Fibroblast of the aortic adventitia (primary cell): ENCODE measurements around the gene TOM1L2. TPM values are rescaled to one million over a fixed set of nuclear protein-coding genes. Genes with fewer than 3 reads are reported as not detected.
"Not testable (repeated sequence)": the region's sequence is repeated elsewhere in the genome, so short reads cannot be mapped to it uniquely, and the experiment has no call there.

Experiments
- DNase-seq: peaks from one replicate; pipeline ENCODE4 v3.0.0-alpha.2; 2010; ENCODE audit warnings: low read depth
- H3K4me3 ChIP-seq: 2 replicates; pipeline ENCODE4 v1.5.1; 2011; ENCODE audit warnings: low read depth, mild to moderate bottlenecking, control low read depth, low read length, moderate library complexity
- total RNA-seq: library from RNA; depleted of rRNA; stranded (reverse); fragments of >200 nt; gene quantifications from 2 replicates; pipeline ENCODE4 v1.2.3, GENCODE V29; 2012; ENCODE audit warnings: low replicate concordance
- TF ChIP-seq, protein P1 (sequence below): IDR thresholded peaks from 2 replicates; pipeline ENCODE4 v1.5.1; 2011; ENCODE audit warnings: mild to moderate bottlenecking, low read length, control low read depth, inconsistent platforms; ENCODE audit not compliant: insufficient read depth

The TOM1L2 gene
- total RNA-seq, 1 donor = 40.3 TPM

DNA sequence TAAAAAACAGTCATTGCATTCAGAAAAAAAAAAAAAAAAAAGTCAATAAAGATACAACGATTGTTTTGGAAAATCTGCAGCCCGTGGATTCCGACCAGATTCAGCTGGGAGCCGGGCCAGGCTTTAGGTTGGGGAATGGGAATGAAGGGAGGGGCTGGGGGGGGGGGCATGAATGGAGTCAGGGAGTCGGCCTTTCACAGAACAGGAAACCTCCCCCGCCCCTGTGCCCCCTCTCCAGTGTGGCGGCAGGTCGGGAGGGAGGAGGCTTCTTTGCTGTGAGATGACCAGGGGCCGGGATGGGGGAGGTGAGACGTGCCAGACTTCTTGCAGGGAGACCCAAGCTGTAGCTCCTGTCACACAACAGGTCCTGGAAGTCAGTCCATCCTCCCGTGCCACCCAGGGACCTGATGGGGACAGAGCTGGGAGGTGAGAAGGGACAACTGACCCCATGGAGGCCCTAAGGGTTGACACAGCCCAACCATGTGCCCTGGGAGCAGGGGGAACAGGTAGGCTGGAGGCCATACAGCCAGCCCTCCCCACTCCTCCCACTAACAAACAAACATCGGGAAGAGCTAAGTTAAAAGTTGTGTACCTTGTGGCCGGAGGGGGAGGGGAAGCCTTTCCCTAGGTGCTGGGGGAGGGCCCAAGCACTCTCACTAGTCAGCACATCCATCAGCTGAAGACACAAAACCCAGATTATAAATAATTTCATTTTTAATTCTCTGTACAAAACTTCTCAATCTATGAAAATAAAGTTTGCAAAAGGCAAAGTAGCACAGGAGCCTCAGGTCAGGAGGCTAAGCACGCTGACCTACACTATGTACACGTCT, 160.6 kb downstream of the TOM1L2 start:
- TF ChIP-seq, protein P1, sequence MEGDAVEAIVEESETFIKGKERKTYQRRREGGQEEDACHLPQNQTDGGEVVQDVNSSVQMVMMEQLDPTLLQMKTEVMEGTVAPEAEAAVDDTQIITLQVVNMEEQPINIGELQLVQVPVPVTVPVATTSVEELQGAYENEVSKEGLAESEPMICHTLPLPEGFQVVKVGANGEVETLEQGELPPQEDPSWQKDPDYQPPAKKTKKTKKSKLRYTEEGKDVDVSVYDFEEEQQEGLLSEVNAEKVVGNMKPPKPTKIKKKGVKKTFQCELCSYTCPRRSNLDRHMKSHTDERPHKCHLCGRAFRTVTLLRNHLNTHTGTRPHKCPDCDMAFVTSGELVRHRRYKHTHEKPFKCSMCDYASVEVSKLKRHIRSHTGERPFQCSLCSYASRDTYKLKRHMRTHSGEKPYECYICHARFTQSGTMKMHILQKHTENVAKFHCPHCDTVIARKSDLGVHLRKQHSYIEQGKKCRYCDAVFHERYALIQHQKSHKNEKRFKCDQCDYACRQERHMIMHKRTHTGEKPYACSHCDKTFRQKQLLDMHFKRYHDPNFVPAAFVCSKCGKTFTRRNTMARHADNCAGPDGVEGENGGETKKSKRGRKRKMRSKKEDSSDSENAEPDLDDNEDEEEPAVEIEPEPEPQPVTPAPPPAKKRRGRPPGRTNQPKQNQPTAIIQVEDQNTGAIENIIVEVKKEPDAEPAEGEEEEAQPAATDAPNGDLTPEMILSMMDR = no peak
- no peak for DNase-seq
- no peak overlapping the region for H3K4me3 ChIP-seq

DNA sequence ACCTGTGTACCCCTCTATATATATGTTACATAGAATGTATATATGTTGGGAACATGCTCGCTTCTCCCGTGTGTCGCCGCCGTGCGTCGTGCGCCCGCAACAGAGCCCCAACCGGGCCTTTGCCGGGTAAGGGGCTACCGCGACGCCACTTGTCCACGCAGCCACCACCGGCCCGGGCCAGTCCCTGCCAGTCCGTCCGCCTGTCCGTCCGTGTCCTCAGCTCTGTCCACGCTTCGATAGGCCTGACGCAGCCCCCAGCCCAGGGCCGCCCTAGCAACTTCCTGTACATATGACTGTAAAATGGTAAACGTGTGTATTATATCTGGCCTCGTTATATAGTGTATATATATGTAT, 161.3 kb downstream of the TOM1L2 start:
- TF ChIP-seq, protein P1 = no peak
- DNase-seq = no peak
- no peak overlapping the region for H3K4me3 ChIP-seq

DNA sequence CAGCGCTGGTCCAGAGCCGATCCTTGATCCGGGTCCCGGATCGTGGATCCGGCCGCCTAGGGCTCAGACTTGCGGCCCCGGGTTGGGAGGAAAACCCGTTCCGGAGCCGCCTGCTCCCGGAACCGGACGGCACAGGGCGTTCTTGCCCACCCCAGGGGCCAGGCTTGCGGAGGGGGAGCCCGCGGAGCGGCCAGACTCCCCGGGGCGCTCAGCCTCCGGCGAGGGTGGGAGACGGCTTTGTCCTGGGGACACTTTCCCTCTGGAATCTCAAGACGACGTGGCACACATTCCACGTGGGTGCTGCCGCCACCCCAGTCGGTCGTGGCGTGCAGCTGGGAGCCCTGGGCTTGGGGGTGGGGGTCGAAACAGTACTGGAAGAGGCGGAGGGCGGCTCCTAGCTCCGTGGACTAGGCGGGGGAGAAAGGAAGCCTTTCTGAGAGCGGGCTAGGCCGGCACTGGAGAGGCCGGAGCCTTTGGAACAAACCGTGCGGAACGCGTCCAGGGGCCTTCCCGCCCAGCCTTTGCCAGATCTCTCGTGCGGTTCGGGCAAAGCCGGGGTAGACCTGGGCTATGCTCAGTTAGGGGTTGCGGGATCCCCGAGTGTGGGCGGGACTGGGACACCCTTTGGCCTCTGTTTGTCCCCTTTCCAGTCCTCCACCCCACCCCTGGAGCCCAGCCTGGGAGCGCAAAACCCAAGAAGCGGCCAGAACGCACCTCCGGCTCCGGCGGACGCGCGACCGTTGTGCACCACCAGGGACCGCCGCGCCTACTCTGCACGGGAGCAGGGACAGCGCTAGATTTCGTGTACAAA, 161.9 kb downstream of the TOM1L2 start:
- peak; percentile 37 for DNase-seq
- H3K4me3 ChIP-seq = no peak overlapping the region

DNA sequence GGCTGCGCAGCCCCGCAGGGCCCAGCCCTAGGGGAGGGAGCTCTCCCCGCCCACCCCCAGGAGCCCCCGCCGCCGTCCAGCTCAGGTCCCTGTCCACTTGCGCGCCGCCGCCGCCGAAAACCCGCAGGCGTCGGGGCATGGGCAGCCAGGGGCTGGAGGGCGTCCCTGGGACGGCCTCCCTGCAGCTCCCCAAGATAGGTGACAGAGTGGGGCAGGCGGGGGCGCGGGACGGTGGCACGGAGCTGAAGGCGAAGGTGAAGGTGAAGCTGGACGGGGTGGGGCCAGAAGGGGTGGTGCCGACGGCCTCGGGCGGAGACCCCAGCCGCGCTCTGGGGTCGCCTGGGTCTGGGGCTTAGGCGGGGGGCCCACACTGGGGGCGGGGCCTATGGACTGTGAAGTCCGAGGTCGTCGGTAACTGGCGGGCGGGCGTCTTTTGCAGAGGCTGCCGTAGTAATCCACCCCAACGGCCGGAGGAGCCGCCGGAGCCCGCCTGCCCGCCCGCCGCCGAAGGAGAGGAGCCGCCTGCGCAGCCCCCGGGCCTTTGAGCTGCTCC, 162.6 kb downstream of the TOM1L2 start:
- TF ChIP-seq, protein P1 = no peak
- no peak overlapping the region for H3K4me3 ChIP-seq

More for the DNA sequence above, 161.9 kb downstream of the TOM1L2 start:
- TF ChIP-seq, protein P1 = no peak

DNA sequence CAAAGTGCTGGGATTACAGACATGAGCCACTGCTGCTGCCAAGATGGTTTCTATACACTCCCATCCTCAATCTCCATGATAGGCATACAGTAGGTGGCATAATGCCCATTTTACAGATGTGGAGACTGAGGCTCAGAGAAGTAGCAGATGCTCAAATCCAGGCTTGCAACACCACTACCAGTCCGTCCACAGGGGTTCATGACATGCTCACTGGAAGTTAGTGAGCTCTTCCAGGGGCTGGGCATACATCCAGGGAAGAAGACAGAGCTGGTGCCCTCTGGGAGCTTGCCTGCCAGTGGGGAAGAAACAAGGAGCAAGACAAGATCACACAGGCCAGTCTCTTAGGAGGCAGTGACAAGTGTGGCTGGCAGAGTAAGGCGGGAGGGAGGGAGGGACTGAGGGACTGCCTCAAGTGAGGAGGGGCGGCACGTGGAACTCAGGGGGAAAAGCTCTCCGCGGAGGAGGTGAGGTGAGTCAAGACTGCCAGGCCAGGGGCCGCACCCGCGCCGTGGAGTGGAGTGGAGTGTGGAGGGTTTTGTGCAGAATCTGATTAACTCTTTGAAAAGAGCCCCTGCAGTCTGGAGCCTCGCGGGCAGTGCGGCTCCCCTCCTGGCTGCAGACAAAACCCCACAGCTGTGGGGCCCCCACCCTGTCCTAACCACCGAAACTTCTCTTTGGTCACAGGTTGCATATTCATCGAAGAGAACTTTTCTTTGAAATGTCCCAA, 163.3 kb downstream of the TOM1L2 start:
- H3K4me3 ChIP-seq = no peak overlapping the region
- DNase-seq = peak; percentile 42
- TF ChIP-seq, protein P1 = no peak

More for the DNA sequence above, 162.6 kb downstream of the TOM1L2 start:
- DNase-seq = no peak

DNA sequence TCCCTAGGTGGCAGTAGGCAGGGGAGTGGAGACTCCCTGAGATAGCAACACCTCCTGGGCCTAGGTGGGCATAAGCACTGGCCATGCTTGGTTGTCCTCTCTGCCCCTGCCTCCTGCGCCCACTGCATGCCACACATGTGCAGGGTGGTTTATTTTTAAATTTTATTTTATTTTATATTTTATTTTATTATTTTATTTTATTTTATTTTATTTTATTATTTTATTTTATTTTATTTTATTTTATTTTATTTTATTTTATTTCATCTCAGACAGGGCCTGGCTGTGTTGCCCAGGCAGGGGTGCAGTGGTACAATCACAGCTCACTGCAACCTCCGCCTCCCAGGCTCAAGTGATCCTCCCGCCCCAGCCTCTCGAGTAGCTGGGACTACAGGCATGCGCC, 164.0 kb downstream of the TOM1L2 start:
- H3K4me3 ChIP-seq = not testable (repeated sequence)

More for the DNA sequence above, 164.0 kb downstream of the TOM1L2 start:
- not testable (repeated sequence) for DNase-seq
